Trophoblast cell (in vitro differentiated cells and primary cell): Measurements from ENCODE around the gene CRX.

Experiments
- DNase-seq, 2 donors: peaks; one replicate each; pipeline ENCODE4 v3.0.0-alpha.2; 2016
- H2AFZ ChIP-seq: 2 replicates; pipeline ENCODE4 v1.6.1; 2013; ENCODE audit warnings: low read length, moderate library complexity, mild to moderate bottlenecking; ENCODE audit not compliant: insufficient read depth, poor library complexity
- H2AK5ac ChIP-seq: 2 replicates; pipeline ENCODE4 v1.6.1; 2013; ENCODE audit warnings: mild to moderate bottlenecking, low read length
- H2BK120ac ChIP-seq: 2 replicates; pipeline ENCODE4 v1.6.1; 2013; ENCODE audit warnings: low read length, mild to moderate bottlenecking, moderate library complexity; ENCODE audit not compliant: insufficient read depth, poor library complexity
- H2BK12ac ChIP-seq: 2 replicates; pipeline ENCODE4 v1.6.1; 2013; ENCODE audit warnings: mild to moderate bottlenecking, low read length, moderate library complexity
- H2BK5ac ChIP-seq: 2 replicates; pipeline ENCODE4 v1.6.1; 2013; ENCODE audit warnings: low read length, low read depth, moderate library complexity, mild to moderate bottlenecking; ENCODE audit not compliant: poor library complexity
- H3K14ac ChIP-seq: 2 replicates; pipeline ENCODE4 v1.6.1; 2013; ENCODE audit warnings: mild to moderate bottlenecking, low read length
- H3K18ac ChIP-seq: 2 replicates; pipeline ENCODE4 v1.6.1; 2013; ENCODE audit warnings: mild to moderate bottlenecking, low read length
- H3K23ac ChIP-seq: 2 replicates; pipeline ENCODE4 v1.6.1; 2013; ENCODE audit warnings: low read length
- H3K27ac ChIP-seq: 2 replicates; pipeline ENCODE4 v1.5.1; 2013; ENCODE audit warnings: low read depth, mild to moderate bottlenecking, inconsistent platforms, low read length, moderate library complexity
- H3K27me3 ChIP-seq: 2 replicates; pipeline ENCODE4 v1.6.1; 2013; ENCODE audit warnings: inconsistent platforms, mild to moderate bottlenecking, low read length, moderate library complexity; ENCODE audit not compliant: insufficient read depth
- H3K36me3 ChIP-seq, 2 experiments: 1 replicate in 1 of 2; 2 replicates in 1 of 2; pipeline ENCODE4 v1.6.1; 2013; ENCODE audit warnings: low read length in 2 of 2, mild to moderate bottlenecking in 2 of 2, moderate library complexity in 1 of 2; ENCODE audit not compliant: insufficient read depth in 2 of 2, control insufficient read depth in 1 of 2
- H3K4ac ChIP-seq: 2 replicates; pipeline ENCODE4 v1.6.1; 2013; ENCODE audit warnings: low read depth, mild to moderate bottlenecking, low read length, moderate library complexity
- H3K4me1 ChIP-seq, 2 experiments: 1 replicate in 1 of 2; 2 replicates in 1 of 2; pipeline ENCODE4 v1.6.1; 2013; ENCODE audit warnings: low read length in 2 of 2, mild to moderate bottlenecking in 2 of 2, moderate library complexity in 1 of 2; ENCODE audit not compliant: insufficient read depth in 2 of 2, control insufficient read depth in 1 of 2
- H3K4me2 ChIP-seq: 2 replicates; pipeline ENCODE4 v1.6.1; 2013; ENCODE audit warnings: inconsistent platforms, mild to moderate bottlenecking, low read length, moderate library complexity
- H3K4me3 ChIP-seq: 2 replicates; pipeline ENCODE4 v1.5.1; 2013; ENCODE audit warnings: mild to moderate bottlenecking, low read depth, low read length, inconsistent platforms
- H3K79me1 ChIP-seq: one replicate; pipeline ENCODE4 v1.6.1; 2013; ENCODE audit warnings: low read length
- H3K79me2 ChIP-seq: 2 replicates; pipeline ENCODE4 v1.6.1; 2013; ENCODE audit warnings: low read length, mild to moderate bottlenecking; ENCODE audit not compliant: control insufficient read depth, insufficient read depth, poor library complexity
- H3K9ac ChIP-seq: 2 replicates; pipeline ENCODE4 v1.6.1; 2013; ENCODE audit warnings: mild to moderate bottlenecking, low read length
- H3K9me3 ChIP-seq: 2 replicates; pipeline ENCODE4 v1.6.1; 2013; ENCODE audit warnings: low read depth, mild to moderate bottlenecking, control low read depth, inconsistent platforms, low read length; ENCODE audit not compliant: insufficient read depth
- H4K12ac ChIP-seq: 2 replicates; pipeline ENCODE4 v1.6.1; 2013; ENCODE audit warnings: low read depth, mild to moderate bottlenecking, low read length, moderate library complexity
- H4K8ac ChIP-seq: 2 replicates; pipeline ENCODE4 v1.6.1; 2013; ENCODE audit warnings: low read depth, mild to moderate bottlenecking, low read length, moderate library complexity
- H4K91ac ChIP-seq: one replicate; pipeline ENCODE4 v1.6.1; 2013; ENCODE audit warnings: low read depth, mild to moderate bottlenecking, low read length, moderate library complexity
- WGBS: extraction: QIAGEN DNeasy Blood & Tissue Kit; methylation state at CpG from one replicate; pipeline ENCODE4 v1.1.7; 2013; ENCODE audit warnings: missing lambda C conversion rate; ENCODE audit not compliant: insufficient read length, insufficient coverage; ENCODE audit errors: extremely low coverage; 5-methylcytosine and 5-hydroxymethylcytosine counted together

CRX gene

GRCh38 chr19:47860602-47861297 is 39.0 kb downstream of the CRX start:
- Histone ChIP-seq H3K27ac (no peak overlapping the region), H3K4me3 (no peak overlapping the region), H2AK5ac (no peak overlapping the region), H2AFZ (no peak overlapping the region), H3K4me1 (peaks cover 0 to 4% of the 10 kb centered on the region in 2 experiments), H3K27me3 (no peaks in the 10 kb centered on the region), H3K36me3 (no peaks in the 10 kb centered on the region), H3K9ac (no peak overlapping the region), H2BK5ac (no peak overlapping the region), H4K91ac (no peak overlapping the region), H3K4ac (no peak overlapping the region), H3K79me2 (no peaks in the 10 kb centered on the region), H2BK120ac (no peak overlapping the region), H3K9me3 (peaks cover 1% of the 10 kb centered on the region), H3K23ac (no peak overlapping the region), H3K4me2 (no peak overlapping the region), H3K18ac (no peak overlapping the region), H4K8ac (no peak overlapping the region), H3K79me1 (no peaks in the 10 kb centered on the region), H4K12ac (no peak overlapping the region), H3K14ac (no peak overlapping the region), H2BK12ac (no peak overlapping the region)
- DNase-seq: no peak
- WGBS: no CpG with 5 or more reads among the region's 34 CpGs

DNA sequence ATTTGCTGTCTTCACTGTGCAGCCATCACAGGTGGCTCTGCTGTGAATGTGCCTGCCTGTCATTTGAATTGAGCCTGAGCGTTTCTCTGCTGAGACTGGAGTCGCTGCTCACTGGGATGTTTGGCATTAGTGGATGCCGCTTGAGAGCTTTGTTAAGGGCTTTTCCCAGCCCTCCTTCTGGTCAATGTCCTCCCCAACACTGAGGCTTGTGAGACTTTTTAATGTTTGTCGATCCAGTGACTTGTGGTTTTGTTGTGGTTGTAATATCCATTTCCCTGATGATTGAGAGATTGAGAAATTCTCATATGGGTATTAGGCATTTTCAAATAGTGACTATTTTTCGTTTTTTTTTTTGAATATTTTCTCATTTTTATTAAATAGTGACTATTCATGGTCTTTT is 39.9 kb downstream of the CRX start:
- Histone ChIP-seq H3K27ac (no peak overlapping the region), H3K14ac (no peak overlapping the region), H3K18ac (no peak overlapping the region), H2BK5ac (no peak overlapping the region), H2BK12ac (no peak overlapping the region), H3K4me1 (peaks cover 0 to 4% of the 10 kb centered on the region in 2 experiments), H3K79me2 (no peaks in the 10 kb centered on the region), H4K8ac (no peak overlapping the region), H2AFZ (no peak overlapping the region), H3K27me3 (no peaks in the 10 kb centered on the region), H2AK5ac (no peak overlapping the region), H4K12ac (no peak overlapping the region), H3K79me1 (no peaks in the 10 kb centered on the region), H3K4me3 (no peak overlapping the region), H4K91ac (no peak overlapping the region), H3K23ac (no peak overlapping the region), H3K36me3 (no peaks in the 10 kb centered on the region), H3K9ac (no peak overlapping the region), H2BK120ac (no peak overlapping the region), H3K9me3 (peaks cover 1% of the 10 kb centered on the region), H3K4me2 (no peak overlapping the region), H3K4ac (no peak overlapping the region)
- DNase-seq: no peak
- no CpG with 5 or more reads among the region's 5 CpGs for WGBS

GRCh38 chr19:47863514-47863936 is 41.8 kb downstream of the CRX start:
- H3K14ac ChIP-seq: no peak overlapping the region
- H4K91ac ChIP-seq: no peak overlapping the region
- no peaks in the 10 kb centered on the region for H3K79me2 ChIP-seq
- H3K4me1 ChIP-seq: peaks cover 0 to under 1% of the 10 kb centered on the region in 2 experiments
- H2AK5ac ChIP-seq: no peak overlapping the region
- H4K12ac ChIP-seq: no peak overlapping the region
- no peak overlapping the region for H3K4me2 ChIP-seq
- no peak overlapping the region for H3K18ac ChIP-seq
- H3K9me3 ChIP-seq: peaks cover 1% of the 10 kb centered on the region
- H2AFZ ChIP-seq: no peak overlapping the region
- no peak overlapping the region for H3K27ac ChIP-seq
- peak; percentile 71 to 85 for DNase-seq
- no peak overlapping the region for H2BK5ac ChIP-seq
- no peak overlapping the region for H2BK120ac ChIP-seq
- H3K23ac ChIP-seq: no peak overlapping the region
- H3K9ac ChIP-seq: no peak overlapping the region
- no peaks in the 10 kb centered on the region for H3K79me1 ChIP-seq
- no CpG with 5 or more reads among the region's 14 CpGs for WGBS
- no peak overlapping the region for H2BK12ac ChIP-seq
- no peak overlapping the region for H4K8ac ChIP-seq
- H3K4ac ChIP-seq: no peak overlapping the region
- H3K36me3 ChIP-seq: no peaks in the 10 kb centered on the region
- H3K4me3 ChIP-seq: no peak overlapping the region
- no peaks in the 10 kb centered on the region for H3K27me3 ChIP-seq

DNA sequence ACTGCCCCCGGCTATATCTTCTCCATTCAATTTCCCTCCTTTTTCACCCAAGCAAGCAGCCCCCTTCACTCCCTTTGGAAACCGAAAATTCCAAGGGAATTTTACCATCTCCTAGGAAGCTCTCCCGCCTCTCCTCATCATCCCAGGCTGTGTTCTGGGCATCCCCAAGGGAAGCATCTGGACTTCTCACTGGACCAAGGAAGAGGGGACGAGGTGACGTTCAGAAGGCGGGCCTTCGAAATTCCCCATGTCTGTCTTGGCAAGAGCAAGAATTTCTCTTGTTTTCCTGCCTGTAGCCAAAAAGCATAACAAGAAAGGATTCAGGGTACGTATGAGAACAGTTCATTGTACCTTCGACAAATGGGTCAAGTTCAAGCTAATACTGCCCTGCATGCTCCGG is 43.4 kb downstream of the CRX start:
- H3K4me3 ChIP-seq: no peak overlapping the region
- H3K79me1 ChIP-seq: no peaks in the 10 kb centered on the region
- H3K36me3 ChIP-seq: no peaks in the 10 kb centered on the region
- no peak overlapping the region for H3K9ac ChIP-seq
- H2AK5ac ChIP-seq: no peak overlapping the region
- no peak overlapping the region for H4K8ac ChIP-seq
- no peak overlapping the region for H2BK5ac ChIP-seq
- no peak overlapping the region for H3K4me2 ChIP-seq
- H3K18ac ChIP-seq: no peak overlapping the region
- H2BK12ac ChIP-seq: no peak overlapping the region
- no peaks in the 10 kb centered on the region for H3K4me1 ChIP-seq
- H3K23ac ChIP-seq: no peak overlapping the region
- H3K14ac ChIP-seq: no peak overlapping the region
- H3K4ac ChIP-seq: no peak overlapping the region
- no peak overlapping the region for H2BK120ac ChIP-seq
- no peak overlapping the region for H3K27ac ChIP-seq
- DNase-seq: no peak
- H3K79me2 ChIP-seq: no peaks in the 10 kb centered on the region
- H4K91ac ChIP-seq: no peak overlapping the region
- H3K27me3 ChIP-seq: no peaks in the 10 kb centered on the region
- no peak overlapping the region for H4K12ac ChIP-seq
- no peak overlapping the region for H2AFZ ChIP-seq
- no CpG with 5 or more reads among the region's 10 CpGs for WGBS
- H3K9me3 ChIP-seq: no peaks in the 10 kb centered on the region
